GM19240 (cell line): ENCODE data around the gene RBM39.
"Not testable (repeated sequence)": the region's sequence is repeated elsewhere in the genome, so short reads cannot be mapped to it uniquely, and the experiment has no call there.

Source experiments
- DNase-seq: peaks from one replicate; pipeline ENCODE4 v3.0.0; 2011; ENCODE audit warnings: low spot score; ENCODE audit not compliant: insufficient read length

The RBM39 gene

GRCh38 chr20:35706591-35707529 is 35.2 kb downstream of the RBM39 start:
- DNase-seq, result not testable (repeated sequence)

- DNase-seq, result not testable (repeated sequence)
Observed at GRCh38 chr20:35705894-35706293, 36.2 kb downstream of the RBM39 start.

GRCh38 chr20:35704514-35705261 is 37.4 kb downstream of the RBM39 start:
- no peak for DNase-seq

- no peak for DNase-seq
Observed at GRCh38 chr20:35702824-35703695, 39.0 kb downstream of the RBM39 start.

GRCh38 chr20:35702051-35702823 is 39.8 kb downstream of the RBM39 start:
- no peak for DNase-seq

- DNase-seq, result no peak
Observed at GRCh38 chr20:35700625-35701148, 41.4 kb downstream of the RBM39 start.

- DNase-seq, result no peak
Observed at GRCh38 chr20:35699957-35700624, 42.0 kb downstream of the RBM39 start.

GRCh38 chr20:35699127-35699956 is 42.7 kb downstream of the RBM39 start, which contains the start of the genes NFS1 and ROMO1:
Gene NFS1, minus strand, starts transcription at chr20:35699352. Its CDS starts 64 bp downstream, at chr20:35699288.
Gene ROMO1, plus strand, starts transcription at chr20:35699405. Its CDS starts 228 bp downstream, at chr20:35699633.
- DNase-seq, result peak; percentile 79

GRCh38 chr20:35698298-35699126 is 43.5 kb downstream of the RBM39 start:
- no peak for DNase-seq

- no peak for DNase-seq
Observed at GRCh38 chr20:35697696-35698297, 44.3 kb downstream of the RBM39 start.

- no peak for DNase-seq
Observed at GRCh38 chr20:35695978-35696377, 46.1 kb downstream of the RBM39 start.

GRCh38 chr20:35695245-35695749 is 46.8 kb downstream of the RBM39 start:
- DNase-seq, result no peak

GRCh38 chr20:35690265-35690664 is 51.8 kb downstream of the RBM39 start:
- no peak for DNase-seq

- not testable (repeated sequence) for DNase-seq
Observed at GRCh38 chr20:35686872-35687271, 55.2 kb downstream of the RBM39 start.

- not testable (repeated sequence) for DNase-seq
Observed at GRCh38 chr20:35685368-35685767, 56.7 kb downstream of the RBM39 start.

GRCh38 chr20:35681960-35682359 is 60.1 kb downstream of the RBM39 start:
- DNase-seq, result no peak
